HepG2 (cell line): Measurements from ENCODE around the gene UBE2D3. TPM values are rescaled to one million over a fixed set of nuclear protein-coding genes. Genes with fewer than 3 reads are reported as not detected.
A peak's percentile ranks its signal among the peaks of the same experiment; 100 is the strongest.

ENCODE experiments used
- BRD4 ChIP-seq: sonication (generic); formaldehyde crosslinking; IDR thresholded peaks from 2 replicates; pipeline ENCODE4 v1.4.0; 2020; ENCODE audit warnings: missing genetic modification reagents
- E2F2 ChIP-seq: sonication (generic); formaldehyde crosslinking; IDR thresholded peaks from 2 replicates; pipeline ENCODE4 v1.4.0; 2020; ENCODE audit warnings: missing genetic modification reagents, borderline replicate concordance
- EHMT2 ChIP-seq: fragments of 200-600 bp; sonication (generic); IDR thresholded peaks from 2 replicates; pipeline ENCODE4 v1.7.0; 2017; ENCODE audit warnings: antibody characterized with exemption, low read depth, low read length, borderline replicate concordance
- HOXA3 ChIP-seq: sonication (generic); formaldehyde crosslinking; IDR thresholded peaks from 2 replicates; pipeline ENCODE4 v1.5.0; 2020; ENCODE audit warnings: missing genetic modification reagents
- KDM2A ChIP-seq: sonication (generic); formaldehyde crosslinking; IDR thresholded peaks from 2 replicates; pipeline ENCODE4 v1.4.0; 2020; ENCODE audit warnings: low read depth, missing genetic modification reagents, borderline replicate concordance
- NR3C1 ChIP-seq: sonication (generic); formaldehyde crosslinking; IDR thresholded peaks from 2 replicates; pipeline ENCODE4 v1.4.0; 2020; ENCODE audit warnings: missing genetic modification reagents
- POLR2A ChIP-seq, 2 experiments: IDR thresholded peaks; 2 replicates each; pipeline ENCODE4 v1.6.1; 2011; ENCODE audit warnings: low read depth in 2 of 2, low read length in 2 of 2, mild to moderate bottlenecking in 1 of 2, moderate library complexity in 1 of 2; ENCODE audit not compliant: insufficient read depth in 1 of 2
- RAD21 ChIP-seq: fragments of 450-650 bp; formaldehyde crosslinking; IDR thresholded peaks from 2 replicates; pipeline ENCODE4 v1.5.0; 2020; ENCODE audit warnings: mild to moderate bottlenecking
- SATB2 ChIP-seq: sonication (generic); formaldehyde crosslinking; IDR thresholded peaks from 2 replicates; pipeline ENCODE4 v1.5.0; 2020; ENCODE audit warnings: missing genetic modification reagents
- SIN3A ChIP-seq: IDR thresholded peaks from 2 replicates; pipeline ENCODE4 v1.6.1; 2011; ENCODE audit warnings: low read depth, mild to moderate bottlenecking, control low read depth, low read length, borderline replicate concordance
- ZEB1 ChIP-seq: IDR thresholded peaks from 2 replicates; pipeline ENCODE4 v1.6.1; 2012; ENCODE audit warnings: mild to moderate bottlenecking, low read depth, inconsistent platforms; ENCODE audit not compliant: insufficient replicate concordance
- ZNF367 ChIP-seq: sonication (generic); formaldehyde crosslinking; IDR thresholded peaks from 2 replicates; pipeline ENCODE4 v1.4.0; 2020; ENCODE audit warnings: missing genetic modification reagents, borderline replicate concordance
- ZNF597 ChIP-seq: sonication (generic); formaldehyde crosslinking; IDR thresholded peaks from 2 replicates; pipeline ENCODE4 v1.5.0; 2020; ENCODE audit warnings: missing genetic modification reagents
- ZSCAN20 ChIP-seq: sonication (generic); formaldehyde crosslinking; IDR thresholded peaks from 2 replicates; pipeline ENCODE4 v1.4.0; 2020; ENCODE audit warnings: missing genetic modification reagents, mild to moderate bottlenecking, borderline replicate concordance
- polyA plus RNA-seq, 8 experiments: library from polyadenylated mRNA; depleted of rRNA in 3 of 8; stranded (reverse) in 7 of 8; unstranded in 1 of 8; fragments of >200 nt; fragmentation: Illumina TruSeq in 4 of 8; extraction: Trizol in 4 of 8; gene quantifications; 2 replicates each; pipeline versions ENCODE4 v1.2.1 to v1.2.3, GENCODE V29; 2011 to 2016; ENCODE audit warnings: low read depth in 4 of 8, missing spikeins in 1 of 8, mixed read lengths in 1 of 8; ENCODE audit not compliant: insufficient read depth in 1 of 8
- total RNA-seq, 5 experiments: library from RNA; depleted of rRNA; stranded (reverse); fragments of >200 nt; fragmentation: Illumina TruSeq; extraction: Trizol; gene quantifications; 2 replicates each; pipeline ENCODE4 v1.2.3, GENCODE V29; 2016; ENCODE audit warnings: low read depth in 1 of 5
- TF ChIP-seq, protein P1 (sequence below): sonication (generic); formaldehyde crosslinking; IDR thresholded peaks from 2 replicates; pipeline ENCODE4 v1.4.0; 2020; ENCODE audit warnings: missing genetic modification reagents
- TF ChIP-seq, protein P2 (sequence below): sonication (generic); formaldehyde crosslinking; IDR thresholded peaks from 2 replicates; pipeline ENCODE4 v1.4.0; 2020; ENCODE audit warnings: missing genetic modification reagents
- TF ChIP-seq, protein P3 (sequence below): sonication (generic); formaldehyde crosslinking; IDR thresholded peaks from 2 replicates; pipeline ENCODE4 v1.4.0; 2020; ENCODE audit warnings: missing genetic modification reagents; ENCODE audit errors: not compliant biosample characterization

UBE2D3 gene
- total and polyA plus RNA-seq, 2 of the 13 experiments (the other 11 are each of a cell fraction or from before 2014, with no cell fraction given), result 224 to 293 TPM

DNA sequence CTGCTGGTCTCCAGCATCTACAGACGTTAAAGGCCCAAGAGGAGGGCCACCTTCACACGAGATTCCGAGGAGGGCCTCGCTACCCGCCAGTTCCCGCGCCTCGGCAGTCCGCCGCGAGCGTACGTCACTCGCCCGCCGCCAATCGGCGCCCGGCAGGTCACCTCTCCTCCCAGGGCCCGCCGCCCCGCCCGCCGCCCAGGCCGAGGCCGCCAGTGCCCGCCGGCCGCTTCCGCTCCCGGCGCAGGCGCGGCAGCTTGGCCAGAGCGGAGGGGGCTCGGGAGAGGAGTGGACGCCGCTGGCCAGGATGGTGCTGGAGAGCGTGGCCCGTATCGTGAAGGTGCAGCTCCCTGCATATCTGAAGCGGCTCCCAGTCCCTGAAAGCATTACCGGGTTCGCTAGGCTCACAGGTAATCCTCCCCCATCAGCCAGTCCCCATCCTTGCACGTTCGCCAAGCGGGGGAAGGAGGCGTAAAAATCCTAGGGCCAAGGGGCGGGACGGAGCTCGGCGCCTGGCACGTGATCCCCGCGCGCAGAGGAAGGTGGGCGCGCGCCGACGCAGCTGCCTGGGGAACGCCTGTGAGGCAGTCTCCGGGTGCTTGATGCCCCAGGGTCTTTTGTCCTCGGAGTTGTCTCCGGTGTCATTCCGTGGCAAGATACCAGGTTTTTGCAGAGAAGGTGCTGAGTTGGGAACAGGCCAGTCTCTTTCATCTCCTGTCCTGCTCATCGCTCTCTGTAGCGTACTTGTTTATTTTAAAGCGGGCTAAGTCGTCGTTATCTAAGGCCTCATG lies 41.6 kb upstream of the UBE2D3 start, which contains the start of gene CISD2 (continued):
- TF ChIP-seq, protein P1, sequence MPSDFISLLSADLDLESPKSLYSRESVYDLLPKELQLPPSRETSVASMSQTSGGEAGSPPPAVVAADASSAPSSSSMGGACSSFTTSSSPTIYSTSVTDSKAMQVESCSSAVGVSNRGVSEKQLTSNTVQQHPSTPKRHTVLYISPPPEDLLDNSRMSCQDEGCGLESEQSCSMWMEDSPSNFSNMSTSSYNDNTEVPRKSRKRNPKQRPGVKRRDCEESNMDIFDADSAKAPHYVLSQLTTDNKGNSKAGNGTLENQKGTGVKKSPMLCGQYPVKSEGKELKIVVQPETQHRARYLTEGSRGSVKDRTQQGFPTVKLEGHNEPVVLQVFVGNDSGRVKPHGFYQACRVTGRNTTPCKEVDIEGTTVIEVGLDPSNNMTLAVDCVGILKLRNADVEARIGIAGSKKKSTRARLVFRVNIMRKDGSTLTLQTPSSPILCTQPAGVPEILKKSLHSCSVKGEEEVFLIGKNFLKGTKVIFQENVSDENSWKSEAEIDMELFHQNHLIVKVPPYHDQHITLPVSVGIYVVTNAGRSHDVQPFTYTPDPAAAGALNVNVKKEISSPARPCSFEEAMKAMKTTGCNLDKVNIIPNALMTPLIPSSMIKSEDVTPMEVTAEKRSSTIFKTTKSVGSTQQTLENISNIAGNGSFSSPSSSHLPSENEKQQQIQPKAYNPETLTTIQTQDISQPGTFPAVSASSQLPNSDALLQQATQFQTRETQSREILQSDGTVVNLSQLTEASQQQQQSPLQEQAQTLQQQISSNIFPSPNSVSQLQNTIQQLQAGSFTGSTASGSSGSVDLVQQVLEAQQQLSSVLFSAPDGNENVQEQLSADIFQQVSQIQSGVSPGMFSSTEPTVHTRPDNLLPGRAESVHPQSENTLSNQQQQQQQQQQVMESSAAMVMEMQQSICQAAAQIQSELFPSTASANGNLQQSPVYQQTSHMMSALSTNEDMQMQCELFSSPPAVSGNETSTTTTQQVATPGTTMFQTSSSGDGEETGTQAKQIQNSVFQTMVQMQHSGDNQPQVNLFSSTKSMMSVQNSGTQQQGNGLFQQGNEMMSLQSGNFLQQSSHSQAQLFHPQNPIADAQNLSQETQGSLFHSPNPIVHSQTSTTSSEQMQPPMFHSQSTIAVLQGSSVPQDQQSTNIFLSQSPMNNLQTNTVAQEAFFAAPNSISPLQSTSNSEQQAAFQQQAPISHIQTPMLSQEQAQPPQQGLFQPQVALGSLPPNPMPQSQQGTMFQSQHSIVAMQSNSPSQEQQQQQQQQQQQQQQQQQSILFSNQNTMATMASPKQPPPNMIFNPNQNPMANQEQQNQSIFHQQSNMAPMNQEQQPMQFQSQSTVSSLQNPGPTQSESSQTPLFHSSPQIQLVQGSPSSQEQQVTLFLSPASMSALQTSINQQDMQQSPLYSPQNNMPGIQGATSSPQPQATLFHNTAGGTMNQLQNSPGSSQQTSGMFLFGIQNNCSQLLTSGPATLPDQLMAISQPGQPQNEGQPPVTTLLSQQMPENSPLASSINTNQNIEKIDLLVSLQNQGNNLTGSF, result no peak; the same call in 1 of the 2 replicates
- TF ChIP-seq EHMT2, result no peak
- TF ChIP-seq SATB2 (CRISPR knock-in tag), result peak; percentile 48; the same call in 1 of the 2 replicates
- no peak for TF ChIP-seq ZNF367
- peak; percentile 46; the same call in 1 of the 2 replicates for TF ChIP-seq SIN3A
- peak; percentile 93 to 95 for TF ChIP-seq POLR2A (IDR thresholded peaks at IDR 0.05; ENCODE audit: insufficient read depth in 1 of 2, low read depth in 2 of 2, low read length in 2 of 2)
- no peak for TF ChIP-seq NR3C1 (CRISPR knock-in tag)
- no peak for TF ChIP-seq ZEB1
- TF ChIP-seq RAD21, result no peak
- peak; percentile 83 for TF ChIP-seq KDM2A (CRISPR knock-in tag)
- TF ChIP-seq, protein P2, sequence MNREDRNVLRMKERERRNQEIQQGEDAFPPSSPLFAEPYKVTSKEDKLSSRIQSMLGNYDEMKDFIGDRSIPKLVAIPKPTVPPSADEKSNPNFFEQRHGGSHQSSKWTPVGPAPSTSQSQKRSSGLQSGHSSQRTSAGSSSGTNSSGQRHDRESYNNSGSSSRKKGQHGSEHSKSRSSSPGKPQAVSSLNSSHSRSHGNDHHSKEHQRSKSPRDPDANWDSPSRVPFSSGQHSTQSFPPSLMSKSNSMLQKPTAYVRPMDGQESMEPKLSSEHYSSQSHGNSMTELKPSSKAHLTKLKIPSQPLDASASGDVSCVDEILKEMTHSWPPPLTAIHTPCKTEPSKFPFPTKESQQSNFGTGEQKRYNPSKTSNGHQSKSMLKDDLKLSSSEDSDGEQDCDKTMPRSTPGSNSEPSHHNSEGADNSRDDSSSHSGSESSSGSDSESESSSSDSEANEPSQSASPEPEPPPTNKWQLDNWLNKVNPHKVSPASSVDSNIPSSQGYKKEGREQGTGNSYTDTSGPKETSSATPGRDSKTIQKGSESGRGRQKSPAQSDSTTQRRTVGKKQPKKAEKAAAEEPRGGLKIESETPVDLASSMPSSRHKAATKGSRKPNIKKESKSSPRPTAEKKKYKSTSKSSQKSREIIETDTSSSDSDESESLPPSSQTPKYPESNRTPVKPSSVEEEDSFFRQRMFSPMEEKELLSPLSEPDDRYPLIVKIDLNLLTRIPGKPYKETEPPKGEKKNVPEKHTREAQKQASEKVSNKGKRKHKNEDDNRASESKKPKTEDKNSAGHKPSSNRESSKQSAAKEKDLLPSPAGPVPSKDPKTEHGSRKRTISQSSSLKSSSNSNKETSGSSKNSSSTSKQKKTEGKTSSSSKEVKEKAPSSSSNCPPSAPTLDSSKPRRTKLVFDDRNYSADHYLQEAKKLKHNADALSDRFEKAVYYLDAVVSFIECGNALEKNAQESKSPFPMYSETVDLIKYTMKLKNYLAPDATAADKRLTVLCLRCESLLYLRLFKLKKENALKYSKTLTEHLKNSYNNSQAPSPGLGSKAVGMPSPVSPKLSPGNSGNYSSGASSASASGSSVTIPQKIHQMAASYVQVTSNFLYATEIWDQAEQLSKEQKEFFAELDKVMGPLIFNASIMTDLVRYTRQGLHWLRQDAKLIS (CRISPR knock-in tag), result no peak
- TF ChIP-seq ZSCAN20 (CRISPR knock-in tag), result no peak
- TF ChIP-seq E2F2 (CRISPR knock-in tag), result 0 out of 2 replicates have a peak, but pooled peaks have one; percentile 21
- peak; percentile 83 for TF ChIP-seq HOXA3
- TF ChIP-seq BRD4, result no peak; the same call in 1 of the 2 replicates
- no peak for TF ChIP-seq ZNF597 (CRISPR knock-in tag)
- TF ChIP-seq, protein P3, sequence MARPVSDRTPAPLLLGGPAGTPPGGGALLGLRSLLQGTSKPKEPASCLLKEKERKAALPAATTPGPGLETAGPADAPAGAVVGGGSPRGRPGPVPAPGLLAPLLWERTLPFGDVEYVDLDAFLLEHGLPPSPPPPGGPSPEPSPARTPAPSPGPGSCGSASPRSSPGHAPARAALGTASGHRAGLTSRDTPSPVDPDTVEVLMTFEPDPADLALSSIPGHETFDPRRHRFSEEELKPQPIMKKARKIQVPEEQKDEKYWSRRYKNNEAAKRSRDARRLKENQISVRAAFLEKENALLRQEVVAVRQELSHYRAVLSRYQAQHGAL (CRISPR knock-in tag), result no peak
